Astrocyte (in vitro differentiated cells and primary cell): ENCODE data around the gene ADNP.

Experiments
- CTCF ChIP-seq: IDR thresholded peaks from 2 replicates; pipeline ENCODE4 v1.5.1; 2011; ENCODE audit warnings: low read depth, mild to moderate bottlenecking, inconsistent platforms, low read length, moderate library complexity; ENCODE audit not compliant: insufficient read depth
- EZH2 ChIP-seq: IDR thresholded peaks from 2 replicates; pipeline ENCODE4 v1.6.1; 2012; ENCODE audit warnings: mild to moderate bottlenecking, low read length, inconsistent platforms; ENCODE audit not compliant: insufficient read depth

DNA sequence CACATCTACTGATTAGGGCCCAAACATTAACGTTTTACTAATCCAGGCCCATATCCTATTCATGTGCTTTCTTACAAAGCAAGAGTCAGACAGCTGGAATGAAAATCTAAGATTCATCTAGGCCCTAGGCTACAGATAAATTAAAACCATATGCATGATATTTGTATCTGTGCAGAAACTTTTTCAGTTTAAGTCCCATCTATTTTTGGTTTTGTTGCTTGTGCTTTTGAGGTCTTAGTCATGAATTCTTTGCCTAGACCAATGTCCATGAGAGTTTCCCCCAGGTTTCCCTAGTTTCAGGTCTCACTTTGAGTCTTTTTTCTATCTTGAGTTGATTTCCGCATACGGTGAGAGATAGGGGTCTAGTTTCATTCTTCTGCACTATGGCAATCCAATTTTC lies 20.2 kb downstream of the ADNP start:
- TF ChIP-seq EZH2 (no peak), CTCF (no peak)
